GM19035 (cell line): Measurements from ENCODE around the gene ADAM10.
"Not testable (repeated sequence)": the region's sequence is repeated elsewhere in the genome, so short reads cannot be mapped to it uniquely, and the experiment has no call there.

Source experiments
- ATAC-seq: cut with Tn5 transposase; IDR thresholded peaks from one replicate; pipeline ENCODE4 v1.9.1; 2021; ENCODE audit not compliant: unreplicated experiment

ADAM10 gene

GRCh38 chr15:58677426-58677825 lies 72.1 kb downstream of the ADAM10 start:
- no peak for ATAC-seq

DNA sequence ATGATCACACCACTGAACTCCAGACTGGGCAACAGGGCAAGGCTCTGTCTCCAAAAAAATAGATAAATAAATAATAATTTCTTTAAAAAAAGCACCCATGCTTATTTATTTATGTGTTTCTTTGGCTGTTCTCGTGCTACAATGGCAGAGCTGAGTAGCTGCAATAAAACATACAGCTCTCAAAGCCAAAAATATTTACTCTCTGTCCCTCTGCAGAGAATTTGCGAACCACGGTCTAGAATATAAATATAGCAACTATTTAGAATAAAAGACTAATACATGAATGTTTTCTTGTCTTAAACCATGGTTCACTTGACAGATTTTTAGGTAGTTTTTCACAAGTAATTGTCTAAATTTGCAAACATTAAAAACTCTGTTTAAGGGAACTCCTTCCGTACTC lies 72.7 kb downstream of the ADAM10 start:
- no peak for ATAC-seq

GRCh38 chr15:58671186-58671585 lies 78.3 kb downstream of the ADAM10 start:
- no peak for ATAC-seq

- ATAC-seq, result no peak
Measured at GRCh38 chr15:58669108-58669507, 80.4 kb downstream of the ADAM10 start.

- no peak for ATAC-seq
Measured at GRCh38 chr15:58666957-58667356, 82.5 kb downstream of the ADAM10 start.

- ATAC-seq, result no peak
Measured at GRCh38 chr15:58665672-58666071, 83.8 kb downstream of the ADAM10 start.

DNA sequence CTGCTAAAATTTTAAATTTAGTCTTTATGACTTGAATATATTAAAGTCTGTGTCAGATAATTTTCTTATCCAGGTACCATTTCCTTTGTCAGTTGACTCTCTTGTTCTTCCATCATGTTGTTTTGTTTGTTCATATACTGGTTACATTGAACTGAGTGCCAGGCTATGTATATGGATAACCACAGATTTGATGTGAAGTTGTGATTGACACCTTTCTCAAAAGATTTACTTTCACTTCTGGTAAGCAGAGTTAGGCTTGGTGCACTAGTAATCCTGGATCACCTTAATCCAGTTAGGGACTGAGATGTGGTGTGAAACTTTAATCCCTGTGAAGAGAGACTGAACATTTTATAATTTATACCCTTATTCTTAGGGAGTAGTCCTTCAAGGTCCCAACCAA lies 99.4 kb downstream of the ADAM10 start:
- ATAC-seq, result no peak

DNA sequence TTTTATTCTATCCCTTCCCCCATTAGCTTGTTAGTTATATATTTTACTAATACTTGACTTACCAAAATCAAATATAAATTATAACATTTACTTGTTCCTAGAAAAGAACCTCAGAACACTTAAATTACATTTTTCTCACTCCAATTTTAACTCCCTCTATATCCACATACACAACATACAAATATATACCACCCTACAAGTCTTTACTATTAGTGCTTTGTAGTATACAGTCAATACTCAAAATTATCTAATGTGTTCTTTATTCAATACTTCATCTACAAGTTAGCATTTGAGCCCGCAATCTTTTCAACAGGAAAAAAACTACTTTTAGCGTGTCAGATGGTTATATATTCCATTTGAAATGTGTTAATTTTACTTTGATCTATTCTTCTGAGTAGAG lies 100.3 kb downstream of the ADAM10 start:
- ATAC-seq, result no peak

DNA sequence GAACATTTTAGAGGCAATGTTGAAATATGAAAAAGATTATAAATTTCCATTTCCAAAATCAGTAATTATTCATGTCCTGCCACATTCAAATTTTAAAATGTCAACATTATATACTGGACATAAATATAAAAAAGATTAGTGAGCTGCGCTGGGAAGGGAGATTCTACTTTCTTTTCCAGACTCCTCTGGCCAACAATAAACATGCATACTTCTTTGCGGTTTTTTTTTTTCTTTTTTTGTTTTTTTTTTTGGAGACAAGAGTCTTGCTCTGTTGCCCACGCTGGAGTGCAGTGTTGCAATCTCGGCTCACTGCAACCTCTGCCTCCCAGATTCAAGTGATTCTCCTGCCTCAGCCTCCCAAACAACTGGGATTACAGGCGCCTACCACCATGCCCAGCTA lies 105.5 kb downstream of the ADAM10 start:
- ATAC-seq, result no peak

DNA sequence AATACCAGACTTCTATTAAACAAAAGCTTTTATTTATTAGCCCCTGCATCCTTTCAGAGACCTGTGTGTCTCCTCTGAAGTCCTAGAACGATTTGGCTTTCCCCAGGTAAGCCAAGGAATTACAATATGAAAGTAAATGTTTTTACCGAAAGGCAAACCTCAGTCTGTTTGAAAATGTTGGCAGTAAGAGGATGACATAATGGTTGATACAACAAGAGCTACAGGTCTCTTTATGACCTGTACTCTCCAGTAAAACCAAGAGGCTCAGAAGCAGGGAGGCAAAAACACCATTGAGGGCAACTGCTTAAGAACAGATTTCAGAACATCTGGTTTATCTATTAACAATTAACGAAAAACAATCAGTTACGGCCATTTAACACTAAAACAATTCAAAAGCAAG lies 107.8 kb downstream of the ADAM10 start:
- ATAC-seq, result no peak

DNA sequence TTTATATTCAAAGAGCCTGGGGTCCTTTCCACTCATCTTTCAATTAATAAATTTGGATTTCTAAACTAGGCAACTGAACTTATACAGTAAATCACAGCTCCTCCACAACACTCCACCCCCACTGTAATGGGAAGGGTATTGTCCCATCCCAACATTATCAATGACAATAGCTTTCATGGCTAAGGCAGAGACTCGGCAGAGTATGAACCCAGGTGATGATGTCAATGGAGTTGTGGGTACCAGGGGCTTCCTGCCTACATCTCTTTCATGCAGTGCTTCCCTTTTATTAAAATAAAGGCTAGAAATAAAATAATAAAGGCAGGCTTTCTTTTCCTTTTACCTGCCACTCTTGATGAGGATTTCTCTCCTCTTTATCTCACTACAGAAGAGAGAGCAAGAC lies 109.5 kb downstream of the ADAM10 start:
- no peak for ATAC-seq

GRCh38 chr15:58639002-58639756 lies 110.3 kb downstream of the ADAM10 start:
- no peak for ATAC-seq

DNA sequence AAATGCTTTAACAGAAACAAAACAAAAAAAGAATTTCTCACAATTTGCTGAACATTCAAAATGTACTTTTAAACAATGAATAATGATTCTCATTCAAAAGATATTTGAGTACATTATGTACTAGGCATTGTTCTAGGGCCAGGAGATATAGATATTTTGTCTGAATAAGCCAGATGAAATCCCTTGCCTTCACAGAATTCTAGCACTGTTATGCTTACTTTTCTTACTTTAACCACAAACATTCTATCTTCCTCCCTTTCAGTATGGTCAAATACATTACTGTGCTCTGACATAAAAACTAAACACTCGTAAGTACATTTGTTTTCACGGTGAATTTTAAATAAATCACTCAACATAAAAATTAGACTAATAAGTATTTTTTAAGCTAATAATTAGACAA lies 116.7 kb downstream of the ADAM10 start:
- ATAC-seq, result no peak

GRCh38 chr15:58631319-58631718 lies 118.2 kb downstream of the ADAM10 start:
- no peak for ATAC-seq

DNA sequence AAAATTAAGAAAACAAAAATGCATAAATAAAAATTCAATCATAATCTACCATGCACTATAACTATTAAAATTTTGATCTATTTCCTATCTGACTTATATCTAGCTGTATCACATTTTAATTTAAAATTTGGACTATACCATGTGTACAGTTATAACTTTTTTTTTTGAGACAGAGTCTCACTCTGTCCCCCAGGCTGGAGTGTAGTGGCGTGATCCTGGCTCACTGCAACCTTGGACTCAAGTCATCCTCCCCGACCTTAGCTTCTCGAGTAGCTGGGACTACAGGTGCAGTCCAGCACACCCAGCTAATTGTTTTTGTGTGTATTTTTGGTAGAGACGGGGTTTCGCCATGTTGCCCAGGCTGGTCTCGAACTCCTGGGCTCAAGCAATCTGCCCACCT lies 119.9 kb downstream of the ADAM10 start:
- no peak for ATAC-seq

DNA sequence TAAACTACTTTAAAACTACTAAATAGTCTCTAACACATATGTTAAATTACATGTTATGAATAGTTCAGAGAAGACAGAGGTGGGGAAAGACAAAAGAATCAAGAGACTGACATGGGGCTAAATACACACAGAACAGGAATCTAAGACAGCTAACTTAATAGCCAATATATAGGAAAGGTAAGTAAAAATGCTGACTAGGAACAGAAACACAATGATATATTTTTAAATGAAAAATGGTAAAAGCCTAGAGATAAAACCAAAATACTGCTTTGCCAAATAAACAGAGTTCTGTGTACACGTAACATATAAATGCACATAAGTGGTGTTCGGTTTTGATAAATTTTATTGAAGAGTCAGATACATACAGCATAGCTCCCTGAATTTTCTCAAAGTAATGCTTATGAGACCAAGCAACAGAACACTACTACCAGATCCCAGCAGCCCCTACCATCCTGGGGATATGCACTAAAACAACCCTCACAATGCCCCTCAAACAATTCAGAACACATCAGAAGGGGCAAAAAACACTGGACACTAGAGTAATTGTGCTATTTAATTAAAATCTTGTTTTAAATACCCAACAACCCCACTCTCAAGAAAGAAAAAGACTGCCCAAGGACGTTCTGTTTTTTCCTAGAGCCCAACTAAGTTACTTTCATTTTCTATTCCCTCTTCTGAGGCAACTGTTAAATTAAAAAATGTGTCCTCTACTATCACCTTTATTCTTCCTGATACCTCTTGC lies 121.1 kb downstream of the ADAM10 start:
- no peak for ATAC-seq

GRCh38 chr15:58627701-58628100 lies 121.8 kb downstream of the ADAM10 start:
- no peak for ATAC-seq

- ATAC-seq, result no peak
Measured at GRCh38 chr15:58627046-58627445, 122.5 kb downstream of the ADAM10 start.

DNA sequence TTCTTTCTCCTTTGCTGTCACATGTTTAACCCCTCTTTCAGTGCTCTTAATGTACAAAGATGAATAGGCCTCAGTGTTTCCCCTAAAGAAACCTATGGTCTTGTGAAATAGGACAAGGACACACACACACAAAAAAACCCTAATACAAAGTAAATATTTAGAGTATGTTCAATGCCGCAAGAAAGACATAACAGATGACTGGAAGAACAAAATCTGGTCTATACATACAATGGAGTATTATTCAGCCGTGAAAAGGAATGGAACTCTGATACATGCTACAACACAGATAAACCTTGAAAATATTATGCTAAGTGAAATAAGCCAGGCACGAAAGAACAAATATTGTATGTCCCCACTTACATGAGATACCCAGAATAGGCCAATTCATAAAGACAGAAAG lies 123.1 kb downstream of the ADAM10 start:
- ATAC-seq, result no peak

GRCh38 chr15:58622877-58623276 lies 126.6 kb downstream of the ADAM10 start:
- no peak for ATAC-seq

DNA sequence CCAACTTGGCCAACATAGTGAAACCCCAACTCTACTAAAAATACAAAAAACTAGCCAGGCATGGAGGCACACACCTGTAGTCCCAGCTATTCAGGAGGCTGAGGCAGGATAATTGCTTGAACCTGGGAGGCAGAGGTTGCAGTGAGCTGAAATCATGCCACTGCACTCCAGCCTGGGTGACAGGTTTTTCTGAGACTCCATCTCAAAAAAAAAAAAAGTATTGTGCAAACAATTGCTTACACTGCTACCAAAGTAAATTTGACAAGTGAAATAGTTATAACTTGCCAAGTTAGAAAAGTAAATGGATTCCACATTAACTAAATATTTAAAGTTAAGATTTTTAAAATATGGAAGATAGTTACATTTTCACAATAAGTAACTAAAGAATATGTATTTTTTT lies 129.2 kb downstream of the ADAM10 start:
- not testable (repeated sequence) for ATAC-seq

DNA sequence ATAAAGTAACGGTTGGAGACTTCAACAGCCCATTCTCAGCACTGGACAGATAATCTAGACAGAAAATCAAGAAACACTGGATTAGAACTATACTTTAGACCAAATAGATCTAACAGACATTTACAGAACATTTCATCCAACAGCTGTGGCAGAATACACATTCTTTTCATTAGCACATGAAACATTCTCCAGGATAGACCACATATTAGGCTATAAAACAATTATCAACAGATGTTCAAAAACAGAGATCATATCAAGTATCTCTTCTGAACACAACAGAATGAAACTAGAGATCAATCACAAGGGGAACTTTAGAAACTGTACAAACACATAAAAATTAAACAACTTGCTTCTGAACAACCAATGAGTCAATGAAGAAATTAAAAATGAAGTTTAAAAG lies 133.3 kb downstream of the ADAM10 start:
- no peak for ATAC-seq
